Small intestine (tissue), 7 donors: ENCODE results near the gene SEC14L1. TPM values are rescaled to one million over a fixed set of nuclear protein-coding genes. Genes with fewer than 3 reads are reported as not detected.

ENCODE experiments used
- DNase-seq, 2 donors: peaks; one replicate each; pipeline versions ENCODE4 v3.0.0 to v3.0.0-alpha.2; 2013
- FAIRE-seq: peaks from 2 replicates; lab custom pipeline; 2012; peaks lifted over from hg19 to GRCh38; lab: Jason Lieb, UNC
- H3K27ac ChIP-seq, 3 donors: one replicate each; pipeline ENCODE4 v1.5.1; 2013; ENCODE audit warnings: low read length in 2 of 3, mild to moderate bottlenecking in 2 of 3, control low read depth in 1 of 3, inconsistent platforms in 1 of 3, low read depth in 1 of 3, moderate library complexity in 1 of 3
- H3K27me3 ChIP-seq, 3 donors: one replicate each; pipeline ENCODE4 v1.6.1; 2013; ENCODE audit warnings: low read length in 3 of 3, inconsistent platforms in 1 of 3; ENCODE audit not compliant: control insufficient read depth in 3 of 3, insufficient read depth in 3 of 3
- H3K36me3 ChIP-seq, 3 donors: one replicate each; pipeline ENCODE4 v1.6.1; 2013; ENCODE audit warnings: low read length in 3 of 3, inconsistent platforms in 1 of 3, low read depth in 1 of 3, mild to moderate bottlenecking in 1 of 3, moderate library complexity in 1 of 3; ENCODE audit not compliant: control insufficient read depth in 3 of 3, insufficient read depth in 2 of 3
- H3K4me1 ChIP-seq, 3 donors: one replicate each; pipeline ENCODE4 v1.6.1; 2013; ENCODE audit warnings: low read length in 2 of 3, inconsistent platforms in 1 of 3, low read depth in 1 of 3, mild to moderate bottlenecking in 1 of 3, moderate library complexity in 1 of 3; ENCODE audit not compliant: control insufficient read depth in 3 of 3, insufficient read depth in 2 of 3
- H3K4me3 ChIP-seq, 3 donors: one replicate each; pipeline ENCODE4 v1.5.1; 2013; ENCODE audit warnings: low read length in 3 of 3, control low read depth in 1 of 3, inconsistent platforms in 1 of 3, low read depth in 1 of 3, mild to moderate bottlenecking in 1 of 3, moderate library complexity in 1 of 3
- H3K9me3 ChIP-seq, 2 donors: one replicate each; pipeline ENCODE4 v1.6.1; 2013; ENCODE audit warnings: low read depth in 1 of 2, low read length in 1 of 2; ENCODE audit not compliant: control insufficient read depth in 2 of 2, insufficient read depth in 1 of 2
- WGBS, 3 donors: extraction: QIAGEN DNeasy Blood & Tissue Kit; methylation state at CpG; one replicate each; pipeline ENCODE4 v1.1.7; 2013; 5-methylcytosine and 5-hydroxymethylcytosine counted together
- polyA plus RNA-seq, 4 donors: library from polyadenylated mRNA; stranded (reverse) in 3 of 4; unstranded in 1 of 4; fragments of 200-250 nt in 3 of 4; fragments of 120-200 nt in 1 of 4; gene quantifications; one replicate each; pipeline versions ENCODE4 v1.2.1 to v1.2.3, GENCODE V29; 2013
- donor health status: healthy with polysubstance abuse.
- donor health status: control.
- donor health status: control.
- donor health status: Bipolar disorder and iron deficiency.
- donor health status: healthy.

The SEC14L1 gene
- polyA plus RNA-seq, 4 donors: 14.5 to 27.4 (median 20.7) TPM

GRCh38 chr17:77203846-77204245 is 63.1 kb downstream of the SEC14L1 start:
- Histone ChIP-seq H3K36me3 (peaks cover 15 to 70% (median 16%) of the 10 kb centered on the region in 3 donors), H3K4me1 (no peaks in the 10 kb centered on the region), H3K4me3 (no peak overlapping the region), H3K27ac (no peak overlapping the region), H3K9me3 (no peaks in the 10 kb centered on the region), H3K27me3 (no peaks in the 10 kb centered on the region)
- DNase-seq (no peak), FAIRE-seq (no peak)
- WGBS, 3 donors: 91 to 96% (median 95%) methylated on average over 13 of the region's 13 CpGs

- Histone ChIP-seq H3K9me3 (no peaks in the 10 kb centered on the region), H3K4me3 (no peak overlapping the region), H3K27me3 (no peaks in the 10 kb centered on the region), H3K27ac (no peak overlapping the region), H3K36me3 (peaks cover 15 to 71% (median 19%) of the 10 kb centered on the region in 3 donors), H3K4me1 (no peaks in the 10 kb centered on the region)
- no peak for FAIRE-seq
- WGBS, 3 donors: 84 to 86% (median 85%) methylated on average over 8 of the region's 8 CpGs
- DNase-seq: no peak
These were observed 63.8 kb downstream of the SEC14L1 start for GRCh38 chr17:77204536-77204935.

- DNase-seq (no peak), FAIRE-seq (no peak)
- no peak overlapping the region for H3K27ac ChIP-seq
- no peaks in the 10 kb centered on the region for H3K27me3 ChIP-seq
- WGBS, 3 donors: 82 to 88% (median 83%) methylated on average over 9 of the region's 9 CpGs
- no peaks in the 10 kb centered on the region for H3K4me1 ChIP-seq
- no peak overlapping the region for H3K4me3 ChIP-seq
- peaks cover 15 to 74% (median 17%) of the 10 kb centered on the region in 3 donors for H3K36me3 ChIP-seq
- H3K9me3 ChIP-seq: no peaks in the 10 kb centered on the region
These were observed 64.8 kb downstream of the SEC14L1 start for GRCh38 chr17:77205396-77206125.

- no peaks in the 10 kb centered on the region for H3K9me3 ChIP-seq
- no peaks in the 10 kb centered on the region for H3K4me1 ChIP-seq
- H3K27ac ChIP-seq: no peak overlapping the region
- DNase-seq (no peak), FAIRE-seq (no peak)
- WGBS, 3 donors: 82 to 91% (median 88%) methylated on average over 14 of the region's 14 CpGs
- no peaks in the 10 kb centered on the region for H3K27me3 ChIP-seq
- H3K4me3 ChIP-seq: no peak overlapping the region
- peaks cover 8 to 74% (median 24%) of the 10 kb centered on the region in 3 donors for H3K36me3 ChIP-seq
These were observed 65.6 kb downstream of the SEC14L1 start for GRCh38 chr17:77206158-77206956.

- no peak overlapping the region for H3K27ac ChIP-seq
- DNase-seq: no peak
- H3K36me3 ChIP-seq: peaks cover 11 to 80% (median 24%) of the 10 kb centered on the region in 3 donors
- 87 to 90% (median 87%) methylated on average over 9 of the region's 9 CpGs for WGBS, 3 donors
- no peaks in the 10 kb centered on the region for H3K4me1 ChIP-seq
- H3K27me3 ChIP-seq: no peaks in the 10 kb centered on the region
- no peaks in the 10 kb centered on the region for H3K9me3 ChIP-seq
- no peak overlapping the region for H3K4me3 ChIP-seq
- no peak for FAIRE-seq
These were observed 67.0 kb downstream of the SEC14L1 start for GRCh38 chr17:77207689-77208216.

GRCh38 chr17:77208217-77208808 is 67.5 kb downstream of the SEC14L1 start:
- WGBS, 3 donors: 79 to 85% (median 79%) methylated on average over 16 of the region's 16 CpGs
- FAIRE-seq: no peak

GRCh38 chr17:77208856-77209255 is 68.1 kb downstream of the SEC14L1 start:
- 79 to 91% (median 87%) methylated on average over 3 of the region's 3 CpGs for WGBS, 3 donors
- no peak overlapping the region for H3K27ac ChIP-seq
- no peaks in the 10 kb centered on the region for H3K9me3 ChIP-seq
- DNase-seq (no peak), FAIRE-seq (no peak)
- no peak overlapping the region for H3K4me3 ChIP-seq
- H3K36me3 ChIP-seq: peaks cover 12 to 82% (median 21%) of the 10 kb centered on the region in 3 donors
- no peaks in the 10 kb centered on the region for H3K27me3 ChIP-seq
- no peaks in the 10 kb centered on the region for H3K4me1 ChIP-seq

More at GRCh38 chr17:77208217-77208808, 67.5 kb downstream of the SEC14L1 start:
- peaks cover 13 to 82% (median 26%) of the 10 kb centered on the region in 3 donors for H3K36me3 ChIP-seq
- H3K4me1 ChIP-seq: no peaks in the 10 kb centered on the region
- H3K4me3 ChIP-seq: no peak overlapping the region
- peak overlapping the region in 1 of 3 donors; percentile 40 for H3K27ac ChIP-seq
- H3K9me3 ChIP-seq: no peaks in the 10 kb centered on the region
- H3K27me3 ChIP-seq: no peaks in the 10 kb centered on the region
- no peak for DNase-seq

- no peak for FAIRE-seq
- peaks cover 14 to 81% (median 24%) of the 10 kb centered on the region in 3 donors for H3K36me3 ChIP-seq
- H3K9me3 ChIP-seq: no peaks in the 10 kb centered on the region
- H3K4me3 ChIP-seq: no peak overlapping the region
- 81 to 88% (median 84%) methylated on average over 13 of the region's 13 CpGs for WGBS, 3 donors
- no peaks in the 10 kb centered on the region for H3K27me3 ChIP-seq
- no peaks in the 10 kb centered on the region for H3K4me1 ChIP-seq
- no peak overlapping the region for H3K27ac ChIP-seq
- DNase-seq: no peak
These were observed 68.6 kb downstream of the SEC14L1 start for GRCh38 chr17:77209330-77209748.
